ENCODE results near the gene CEP290. TPM values are rescaled to one million over a fixed set of nuclear protein-coding genes. Genes with fewer than 3 reads are reported as not detected.
"Not testable (repeated sequence)": the region's sequence is repeated elsewhere in the genome, so short reads cannot be mapped to it uniquely, and the experiment has no call there.

CEP290 gene
- total RNA-seq, 8 experiments from 2014 or later, result 11.1 to 37.1 (median 20.9) TPM

- H3K4me1 ChIP-seq (replicated peaks in 1 of 2); H3K27ac ChIP-seq; in situ Hi-C loops (cut with MboI; ENCODE audit: low pct_unique_long_range_greater_than_20kb in 2 of 9, low sequenced_read_pairs in 9 of 9, unreplicated experiment in 9 of 9); ATAC-seq (replicated peaks in 6 of 8); H3K4me3 ChIP-seq: not testable (repeated sequence)
- 75 to 100% (median 86%) methylated on average over 1 to 2 of the region's 2 CpGs; no CpG with 5 or more reads in 6 of the 10 experiments for WGBS, 10 experiments
Observed at GRCh38 chr12:88133181-88133580, 8.7 kb downstream of the CEP290 start.

GRCh38 chr12:88132392-88132791 is 9.5 kb downstream of the CEP290 start:
- Histone ChIP-seq H3K27ac (no peak overlapping the region), H3K4me3 (no peak overlapping the region), H3K4me1 (replicated peaks in 1 of 2) (no peaks in the 10 kb centered on the region)
- in situ Hi-C loops (cut with MboI; ENCODE audit: low pct_unique_long_range_greater_than_20kb in 2 of 9, low sequenced_read_pairs in 9 of 9, unreplicated experiment in 9 of 9), result no loop called here
- ATAC-seq (replicated peaks in 6 of 8), result no peak

GRCh38 chr12:88127855-88128254 is 14.0 kb downstream of the CEP290 start:
- no peak overlapping the region for H3K27ac ChIP-seq
- WGBS, 10 experiments, result 50 to 100% (median 100%) methylated on average over 1 to 3 of the region's 3 CpGs; no CpG with 5 or more reads in 1 of the 10 experiments
- no peak for ATAC-seq (replicated peaks in 6 of 8)

GRCh38 chr12:88127099-88127498 is 14.8 kb downstream of the CEP290 start:
- Histone ChIP-seq H3K27ac (no peak overlapping the region), H3K4me3 (no peak overlapping the region), H3K4me1 (replicated peaks in 1 of 2) (no peaks in the 10 kb centered on the region)
- in situ Hi-C loops (cut with MboI; ENCODE audit: low pct_unique_long_range_greater_than_20kb in 2 of 9, low sequenced_read_pairs in 9 of 9, unreplicated experiment in 9 of 9), result no loop called here
- 71 to 100% (median 90%) methylated on average over 1 to 3 of the region's 3 CpGs; no CpG with 5 or more reads in 1 of the 10 experiments for WGBS, 10 experiments
- no peak for ATAC-seq (replicated peaks in 6 of 8)

More at GRCh38 chr12:88127855-88128254, 14.0 kb downstream of the CEP290 start:
- no peak overlapping the region for H3K4me3 ChIP-seq
- in situ Hi-C loops (cut with MboI; ENCODE audit: low pct_unique_long_range_greater_than_20kb in 2 of 9, low sequenced_read_pairs in 9 of 9, unreplicated experiment in 9 of 9), result no loop called here
- no peaks in the 10 kb centered on the region for H3K4me1 ChIP-seq (replicated peaks in 1 of 2)

- ATAC-seq (replicated peaks in 6 of 8), result no peak
- WGBS, 10 experiments, result 0 to 100% (median 70%) methylated on average over 1 to 4 of the region's 4 CpGs
- in situ Hi-C loops (cut with MboI; ENCODE audit: low pct_unique_long_range_greater_than_20kb in 2 of 9, low sequenced_read_pairs in 9 of 9, unreplicated experiment in 9 of 9), result loop anchor here in 2 of 9 experiments (25.0 kb wide), 2 partner anchors 865 to 890 kb away; no protein-coding TSS in a partner anchor
- H3K4me3 ChIP-seq, result no peak overlapping the region
- H3K27ac ChIP-seq, result no peak overlapping the region
- H3K4me1 ChIP-seq (replicated peaks in 1 of 2), result no peaks in the 10 kb centered on the region
Observed at GRCh38 chr12:88122666-88123065, 19.2 kb downstream of the CEP290 start.

- 33 to 81% (median 62%) methylated on average over 1 to 3 of the region's 3 CpGs for WGBS, 10 experiments
Observed at GRCh38 chr12:88113871-88114270, 28.0 kb downstream of the CEP290 start.

GRCh38 chr12:88111074-88111652 is 30.7 kb downstream of the CEP290 start:
- in situ Hi-C loops (cut with MboI; ENCODE audit: low pct_unique_long_range_greater_than_20kb in 2 of 9, low sequenced_read_pairs in 9 of 9, unreplicated experiment in 9 of 9), result loop anchor here in 2 of 9 experiments (25.0 kb wide), 2 partner anchors 876 to 901 kb away; no protein-coding TSS in a partner anchor
- WGBS, 10 experiments, result 0 to 75% (median 43%) methylated on average over 1 of the region's 1 CpG; no CpG with 5 or more reads in 1 of the 10 experiments
- ATAC-seq (replicated peaks in 6 of 8), result no peak
- Histone ChIP-seq H3K27ac (no peak overlapping the region), H3K4me3 (no peak overlapping the region), H3K4me1 (replicated peaks in 1 of 2) (no peaks in the 10 kb centered on the region)

More at GRCh38 chr12:88113871-88114270, 28.0 kb downstream of the CEP290 start:
- H3K27ac ChIP-seq, result no peak overlapping the region
- H3K4me3 ChIP-seq, result no peak overlapping the region
- ATAC-seq (replicated peaks in 6 of 8), result peak in 1 of 8 experiments; percentile 26
- no peaks in the 10 kb centered on the region for H3K4me1 ChIP-seq (replicated peaks in 1 of 2)
- in situ Hi-C loops (cut with MboI; ENCODE audit: low pct_unique_long_range_greater_than_20kb in 2 of 9, low sequenced_read_pairs in 9 of 9, unreplicated experiment in 9 of 9), result loop anchor here in 2 of 9 experiments (25.0 kb wide), 2 partner anchors 873 to 898 kb away; no protein-coding TSS in a partner anchor

- no peak overlapping the region for H3K4me3 ChIP-seq
- H3K27ac ChIP-seq, result no peak overlapping the region
- no peak for ATAC-seq (replicated peaks in 6 of 8)
- in situ Hi-C loops (cut with MboI; ENCODE audit: low pct_unique_long_range_greater_than_20kb in 2 of 9, low sequenced_read_pairs in 9 of 9, unreplicated experiment in 9 of 9), result loop anchor here in 2 of 9 experiments (25.0 kb wide), 2 partner anchors 879 to 904 kb away; no protein-coding TSS in a partner anchor
- no peaks in the 10 kb centered on the region for H3K4me1 ChIP-seq (replicated peaks in 1 of 2)
- 83 to 100% (median 100%) methylated on average over 1 to 2 of the region's 2 CpGs; no CpG with 5 or more reads in 2 of the 10 experiments for WGBS, 10 experiments
Observed at GRCh38 chr12:88108021-88108420, 33.9 kb downstream of the CEP290 start.

GRCh38 chr12:88093573-88093972 is 48.3 kb downstream of the CEP290 start:
- no peak for ATAC-seq (replicated peaks in 6 of 8)
- in situ Hi-C loops (cut with MboI; ENCODE audit: low pct_unique_long_range_greater_than_20kb in 2 of 9, low sequenced_read_pairs in 9 of 9, unreplicated experiment in 9 of 9), result no loop called here
- H3K4me3 ChIP-seq, result no peak overlapping the region
- no peaks in the 10 kb centered on the region for H3K4me1 ChIP-seq (replicated peaks in 1 of 2)
- no peak overlapping the region for H3K27ac ChIP-seq
- 91 to 100% (median 96%) methylated on average over 3 to 4 of the region's 4 CpGs; no CpG with 5 or more reads in 1 of the 10 experiments for WGBS, 10 experiments

- Histone ChIP-seq H3K4me3 (no peak overlapping the region), H3K27ac (no peak overlapping the region), H3K4me1 (replicated peaks in 1 of 2) (no peaks in the 10 kb centered on the region)
- ATAC-seq (replicated peaks in 6 of 8), result no peak
- in situ Hi-C loops (cut with MboI; ENCODE audit: low pct_unique_long_range_greater_than_20kb in 2 of 9, low sequenced_read_pairs in 9 of 9, unreplicated experiment in 9 of 9), result no loop called here
Observed at GRCh38 chr12:88092771-88093170, 49.1 kb downstream of the CEP290 start.

- Histone ChIP-seq H3K4me3 (no peak overlapping the region), H3K27ac (no peak overlapping the region), H3K4me1 (replicated peaks in 1 of 2) (no peaks in the 10 kb centered on the region)
- WGBS, 10 experiments, result 85 to 97% (median 92%) methylated on average over 3 to 4 of the region's 4 CpGs
- in situ Hi-C loops (cut with MboI; ENCODE audit: low pct_unique_long_range_greater_than_20kb in 2 of 9, low sequenced_read_pairs in 9 of 9, unreplicated experiment in 9 of 9), result no loop called here
- no peak for ATAC-seq (replicated peaks in 6 of 8)
Observed at GRCh38 chr12:88084210-88084609, 57.7 kb downstream of the CEP290 start.

- Histone ChIP-seq H3K4me3 (no peak overlapping the region), H3K27ac (no peak overlapping the region), H3K4me1 (replicated peaks in 1 of 2) (no peaks in the 10 kb centered on the region)
- in situ Hi-C loops (cut with MboI; ENCODE audit: low pct_unique_long_range_greater_than_20kb in 2 of 9, low sequenced_read_pairs in 9 of 9, unreplicated experiment in 9 of 9), result no loop called here
- no peak for ATAC-seq (replicated peaks in 6 of 8)
- WGBS, 10 experiments, result 70 to 98% (median 89%) methylated on average over 2 to 3 of the region's 3 CpGs
Observed at GRCh38 chr12:88083634-88084033, 58.3 kb downstream of the CEP290 start.

- ATAC-seq (replicated peaks in 6 of 8), result no peak
- Histone ChIP-seq H3K4me1 (replicated peaks in 1 of 2) (no peaks in the 10 kb centered on the region), H3K4me3 (no peak overlapping the region), H3K27ac (no peak overlapping the region)
- in situ Hi-C loops (cut with MboI; ENCODE audit: low pct_unique_long_range_greater_than_20kb in 2 of 9, low sequenced_read_pairs in 9 of 9, unreplicated experiment in 9 of 9), result no loop called here
Observed at GRCh38 chr12:88081247-88081646, 60.6 kb downstream of the CEP290 start.

GRCh38 chr12:88067301-88067700 is 74.6 kb downstream of the CEP290 start:
- WGBS, 10 experiments, result 80 to 100% (median 96%) methylated on average over 1 to 9 of the region's 9 CpGs
- ATAC-seq (replicated peaks in 6 of 8), result no peak
- in situ Hi-C loops (cut with MboI; ENCODE audit: low pct_unique_long_range_greater_than_20kb in 2 of 9, low sequenced_read_pairs in 9 of 9, unreplicated experiment in 9 of 9), result no loop called here

More at GRCh38 chr12:88067301-88067700, 74.6 kb downstream of the CEP290 start:
- H3K4me3 ChIP-seq, result no peak overlapping the region
- H3K4me1 ChIP-seq (replicated peaks in 1 of 2), result no peaks in the 10 kb centered on the region
- H3K27ac ChIP-seq, result no peak overlapping the region

Measured in motor neuron (in vitro differentiated cells).